HepG2 (cell line): ENCODE measurements around the gene LRPPRC. TPM values are rescaled to one million over a fixed set of nuclear protein-coding genes. Genes with fewer than 3 reads are reported as not detected.

ENCODE experiments used
- HHEX ChIP-seq: IDR thresholded peaks from 2 replicates; pipeline ENCODE4 v1.6.1; 2016; ENCODE audit warnings: control low read depth
- IRF1 ChIP-seq: sonication (generic); formaldehyde crosslinking; IDR thresholded peaks from 2 replicates; pipeline ENCODE4 v1.4.0; 2020; ENCODE audit warnings: low read depth, mild to moderate bottlenecking, missing genetic modification reagents
- KLF6 ChIP-seq: IDR thresholded peaks from 2 replicates; pipeline ENCODE4 v1.8.0; 2016; ENCODE audit warnings: missing biosample characterization, missing genetic modification reagents
- NFIC ChIP-seq: IDR thresholded peaks from 2 replicates; pipeline ENCODE4 v1.6.1; 2012; ENCODE audit warnings: mild to moderate bottlenecking, low read length, inconsistent platforms
- NR2C2 ChIP-seq: sonication (generic); formaldehyde crosslinking; IDR thresholded peaks from 2 replicates; pipeline ENCODE4 v1.4.0; 2020; ENCODE audit warnings: missing genetic modification reagents, mild to moderate bottlenecking, moderate library complexity, borderline replicate concordance
- PTBP1 ChIP-seq: fragments of 200-400 bp; formaldehyde crosslinking; IDR thresholded peaks from 2 replicates; pipeline ENCODE4 v1.6.1; 2018; ENCODE audit warnings: low read length, low read depth; ENCODE audit not compliant: poor library complexity, severe bottlenecking
- RERE ChIP-seq: IDR thresholded peaks from 2 replicates; pipeline ENCODE4 v1.6.1; 2016; ENCODE audit warnings: low read depth, missing genetic modification reagents, missing compliant biosample characterization
- ZNF546 ChIP-seq: sonication (generic); formaldehyde crosslinking; conservative IDR thresholded peaks from 2 replicates; pipeline ENCODE4 v1.8.1; 2023; ENCODE audit warnings: mild to moderate bottlenecking, missing genetic modification reagents
- ZNF616 ChIP-seq: sonication (generic); formaldehyde crosslinking; IDR thresholded peaks from 2 replicates; pipeline ENCODE4 v1.5.0; 2020; ENCODE audit warnings: low read depth, mild to moderate bottlenecking, missing genetic modification reagents
- ZNF639 ChIP-seq: conservative IDR thresholded peaks from 2 replicates; pipeline ENCODE4 v1.6.1; 2018; ENCODE audit warnings: missing genetic modification reagents
- ZNF644 ChIP-seq: IDR thresholded peaks from 2 replicates; pipeline ENCODE4 v1.6.1; 2016; ENCODE audit warnings: low read depth
- polyA plus RNA-seq, 8 experiments: library from polyadenylated mRNA; depleted of rRNA in 3 of 8; stranded (reverse) in 7 of 8; unstranded in 1 of 8; fragments of >200 nt; fragmentation: Illumina TruSeq in 4 of 8; extraction: Trizol in 4 of 8; gene quantifications; 2 replicates each; pipeline versions ENCODE4 v1.2.1 to v1.2.3, GENCODE V29; 2011 to 2016; ENCODE audit warnings: low read depth in 4 of 8, missing spikeins in 1 of 8, mixed read lengths in 1 of 8; ENCODE audit not compliant: insufficient read depth in 1 of 8
- total RNA-seq, 5 experiments: library from RNA; depleted of rRNA; stranded (reverse); fragments of >200 nt; fragmentation: Illumina TruSeq; extraction: Trizol; gene quantifications; 2 replicates each; pipeline ENCODE4 v1.2.3, GENCODE V29; 2016; ENCODE audit warnings: low read depth in 1 of 5

The LRPPRC gene
- total and polyA plus RNA-seq, 2 of the 13 experiments (the other 11 are each of a cell fraction or from before 2014, with no cell fraction given): 117 to 167 TPM

GRCh38 chr2:43841949-43842865 is 153.6 kb downstream of the LRPPRC start (continued):
- TF ChIP-seq IRF1 (CRISPR knock-in tag) (no peak), NR2C2 (peak; percentile 51; the same call in 1 of the 2 replicates), KLF6 (CRISPR knock-in tag) (no peak), ZNF639 (CRISPR knock-in tag) (no peak), HHEX (CRISPR knock-in tag) (peak; percentile 74; the same call in 1 of the 2 replicates), RERE (CRISPR knock-in tag) (peak; percentile 55; the same call in 1 of the 2 replicates), ZNF546 (CRISPR knock-in tag) (no peak; the same call in 1 of the 2 replicates), NFIC (0 out of 2 replicates have a peak, but pooled peaks have one; percentile 65), ZNF616 (no peak), PTBP1 (no peak), ZNF644 (CRISPR knock-in tag) (peak; percentile 46; the same call in 1 of the 2 replicates)
